Measurements from ENCODE around the gene MGARP. TPM values are rescaled to one million over a fixed set of nuclear protein-coding genes. Genes with fewer than 3 reads are reported as not detected.

The MGARP gene
- total RNA-seq, 1 donor from 2014 or later, result 0.53 TPM

DNA sequence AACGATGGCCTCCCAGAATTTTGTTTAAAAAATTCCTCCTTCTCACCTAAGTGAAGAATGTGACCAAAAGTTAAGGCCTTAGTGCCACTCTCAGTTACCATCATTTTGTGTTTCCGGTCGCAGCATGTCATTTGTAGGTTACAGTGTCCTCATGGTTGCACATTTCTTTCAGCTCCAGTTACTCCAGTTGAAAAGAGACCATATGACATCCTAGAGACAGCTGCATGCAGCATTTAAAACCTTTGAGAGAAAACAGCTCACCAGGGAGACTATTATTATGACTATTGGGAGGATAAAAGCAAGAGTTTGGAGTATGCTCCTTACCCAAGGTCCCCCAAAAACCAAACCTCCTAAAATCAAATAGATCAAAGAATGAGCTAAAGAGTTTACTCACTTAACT lies 45.8 kb downstream of the MGARP start:
- FAIRE-seq (no peak), DNase-seq (ENCODE audit: low read depth) (no peak)

DNA sequence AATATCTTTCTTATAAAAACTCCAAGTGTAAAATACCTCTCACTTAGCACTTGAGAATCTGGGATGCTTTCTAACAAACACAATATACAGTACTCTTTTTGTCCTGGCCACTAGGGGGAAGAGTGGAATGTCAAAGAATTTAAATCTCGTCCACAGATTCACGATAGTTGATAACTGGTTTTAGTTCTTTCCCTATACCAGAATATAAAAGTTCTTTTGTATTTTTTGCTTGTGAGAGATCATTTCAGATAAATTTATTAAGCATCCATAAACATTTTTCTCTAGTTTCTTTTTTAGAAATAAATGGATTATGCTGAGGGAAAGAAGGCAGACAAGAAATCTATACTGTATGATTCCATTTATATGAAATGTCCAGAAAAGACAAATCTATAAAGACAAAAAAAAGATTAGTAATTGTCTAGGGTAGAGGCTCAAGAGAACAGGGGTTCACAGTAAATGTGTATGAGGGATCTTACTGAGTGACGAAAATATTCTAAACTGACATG lies 50.4 kb downstream of the MGARP start:
- Histone ChIP-seq H3K27me3 (ENCODE audit: control insufficient read depth, insufficient read depth, low read length) (no peaks in the 10 kb centered on the region), H3K4me3 (ENCODE audit: low read depth, low read length) (no peak overlapping the region), H3K36me3 (ENCODE audit: control insufficient read depth, insufficient read depth, low read length) (no peaks in the 10 kb centered on the region)
- FAIRE-seq (no peak), DNase-seq (ENCODE audit: low read depth) (peak; percentile 56)
- TF ChIP-seq, protein P1, sequence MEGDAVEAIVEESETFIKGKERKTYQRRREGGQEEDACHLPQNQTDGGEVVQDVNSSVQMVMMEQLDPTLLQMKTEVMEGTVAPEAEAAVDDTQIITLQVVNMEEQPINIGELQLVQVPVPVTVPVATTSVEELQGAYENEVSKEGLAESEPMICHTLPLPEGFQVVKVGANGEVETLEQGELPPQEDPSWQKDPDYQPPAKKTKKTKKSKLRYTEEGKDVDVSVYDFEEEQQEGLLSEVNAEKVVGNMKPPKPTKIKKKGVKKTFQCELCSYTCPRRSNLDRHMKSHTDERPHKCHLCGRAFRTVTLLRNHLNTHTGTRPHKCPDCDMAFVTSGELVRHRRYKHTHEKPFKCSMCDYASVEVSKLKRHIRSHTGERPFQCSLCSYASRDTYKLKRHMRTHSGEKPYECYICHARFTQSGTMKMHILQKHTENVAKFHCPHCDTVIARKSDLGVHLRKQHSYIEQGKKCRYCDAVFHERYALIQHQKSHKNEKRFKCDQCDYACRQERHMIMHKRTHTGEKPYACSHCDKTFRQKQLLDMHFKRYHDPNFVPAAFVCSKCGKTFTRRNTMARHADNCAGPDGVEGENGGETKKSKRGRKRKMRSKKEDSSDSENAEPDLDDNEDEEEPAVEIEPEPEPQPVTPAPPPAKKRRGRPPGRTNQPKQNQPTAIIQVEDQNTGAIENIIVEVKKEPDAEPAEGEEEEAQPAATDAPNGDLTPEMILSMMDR (IDR thresholded peaks at IDR 0.05; ENCODE audit: insufficient read depth, low read length, severe bottlenecking), result peak; percentile 44

More for the DNA sequence above, 45.8 kb downstream of the MGARP start:
- TF ChIP-seq, protein P1 (IDR thresholded peaks at IDR 0.05; ENCODE audit: insufficient read depth, low read length, severe bottlenecking), result no peak
- Histone ChIP-seq H3K4me3 (ENCODE audit: low read depth, low read length) (no peak overlapping the region), H3K27me3 (ENCODE audit: control insufficient read depth, insufficient read depth, low read length) (no peaks in the 10 kb centered on the region), H3K36me3 (ENCODE audit: control insufficient read depth, insufficient read depth, low read length) (no peaks in the 10 kb centered on the region)

DNA sequence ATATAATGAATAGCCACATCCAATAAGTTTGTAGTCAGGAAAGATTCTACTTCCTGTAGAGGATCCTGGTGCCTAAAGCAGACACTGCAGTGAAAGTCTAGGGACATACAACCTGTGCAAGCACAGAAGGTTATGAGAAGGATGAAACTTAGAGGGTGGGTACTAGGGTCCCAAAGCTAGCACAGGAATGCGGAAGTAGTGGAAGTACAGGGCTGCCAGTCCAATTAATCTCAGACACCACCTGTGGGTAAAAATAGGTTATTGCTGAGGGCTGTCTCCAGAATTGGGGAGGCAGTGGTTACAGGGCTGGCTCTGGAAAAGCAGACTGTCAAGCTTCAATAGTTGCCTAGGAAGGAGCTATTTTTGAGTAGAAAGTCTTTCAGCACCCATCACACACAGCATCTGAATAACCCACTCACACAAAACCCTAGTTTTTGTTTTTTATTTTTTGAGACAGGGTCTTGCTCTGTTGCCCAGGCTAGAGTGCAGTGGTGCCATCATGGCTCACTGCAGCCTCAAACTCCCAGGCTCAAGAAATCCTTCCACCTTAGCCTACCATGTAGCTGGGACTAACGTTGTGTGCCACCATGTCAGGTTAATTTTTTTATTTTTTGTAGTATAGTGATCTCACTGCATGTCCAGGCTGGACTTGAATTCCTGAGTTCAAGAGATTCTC lies 52.2 kb downstream of the MGARP start:
- DNase-seq (ENCODE audit: low read depth) (no peak), FAIRE-seq (no peak)
- Histone ChIP-seq H3K4me3 (ENCODE audit: low read depth, low read length) (no peak overlapping the region), H3K36me3 (ENCODE audit: control insufficient read depth, insufficient read depth, low read length) (no peaks in the 10 kb centered on the region), H3K27me3 (ENCODE audit: control insufficient read depth, insufficient read depth, low read length) (no peaks in the 10 kb centered on the region)
- TF ChIP-seq, protein P1 (IDR thresholded peaks at IDR 0.05; ENCODE audit: insufficient read depth, low read length, severe bottlenecking), result peak; percentile 38

DNA sequence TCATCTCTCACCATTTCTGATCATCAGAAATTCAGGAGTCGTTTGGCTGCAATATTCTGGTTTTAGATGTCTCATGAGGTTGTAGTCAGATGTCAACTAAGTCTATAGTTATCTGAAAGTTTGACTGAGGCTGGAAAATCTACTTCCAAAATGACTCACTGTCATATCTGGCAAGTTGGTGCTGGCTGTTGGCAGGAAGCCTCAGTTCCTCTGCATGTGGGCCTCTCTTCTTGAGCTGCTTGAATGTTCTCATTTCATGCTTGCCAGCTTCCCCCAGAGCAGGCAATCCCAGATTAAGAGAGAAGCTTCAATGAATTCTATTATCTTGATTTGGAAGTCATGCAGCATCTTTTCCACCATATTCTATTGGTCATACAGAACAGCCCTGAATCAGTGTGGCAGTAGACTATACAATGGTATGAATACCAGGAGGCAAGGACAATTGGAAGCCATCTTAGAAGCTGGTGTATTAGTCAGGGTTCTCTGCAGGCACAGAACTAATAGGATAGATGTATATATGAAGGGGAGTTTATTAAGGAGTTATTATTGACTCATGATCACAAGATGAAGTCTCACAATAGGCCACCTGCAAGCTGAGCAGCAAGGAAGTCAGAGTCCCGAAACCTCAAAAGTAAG lies 56.2 kb downstream of the MGARP start:
- no peak overlapping the region for H3K4me3 ChIP-seq (ENCODE audit: low read depth, low read length)
- no peaks in the 10 kb centered on the region for H3K36me3 ChIP-seq (ENCODE audit: control insufficient read depth, insufficient read depth, low read length)
- DNase-seq (ENCODE audit: low read depth), result peak; percentile 92
- TF ChIP-seq, protein P1 (IDR thresholded peaks at IDR 0.05; ENCODE audit: insufficient read depth, low read length, severe bottlenecking), result no peak
- H3K27me3 ChIP-seq (ENCODE audit: control insufficient read depth, insufficient read depth, low read length), result no peaks in the 10 kb centered on the region
- FAIRE-seq, result no peak

DNA sequence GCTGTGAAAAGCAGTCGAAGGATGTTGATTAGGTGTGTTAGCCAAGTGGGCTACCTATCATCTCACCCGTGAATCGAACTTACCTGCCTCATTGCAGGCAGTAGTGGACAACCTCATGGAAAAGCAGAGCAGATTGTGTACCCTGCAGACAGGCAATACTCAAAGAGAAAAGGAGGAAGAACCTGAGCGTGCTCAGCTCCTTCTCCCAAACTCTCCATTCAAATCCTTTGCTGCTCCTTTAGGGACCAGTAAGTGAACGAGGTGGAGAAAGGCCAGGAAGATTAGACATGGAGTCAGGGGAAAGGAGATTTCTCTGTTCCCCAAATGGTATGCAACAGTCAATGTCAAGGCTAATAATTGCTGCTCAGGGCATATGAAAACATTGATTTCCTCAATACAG lies 57.8 kb downstream of the MGARP start:
- no peak for FAIRE-seq

More for the DNA sequence above, 57.8 kb downstream of the MGARP start:
- Histone ChIP-seq H3K4me3 (ENCODE audit: low read depth, low read length) (no peak overlapping the region), H3K27me3 (ENCODE audit: control insufficient read depth, insufficient read depth, low read length) (no peaks in the 10 kb centered on the region), H3K36me3 (ENCODE audit: control insufficient read depth, insufficient read depth, low read length) (no peaks in the 10 kb centered on the region)
- no peak for DNase-seq (ENCODE audit: low read depth)
- TF ChIP-seq, protein P1 (IDR thresholded peaks at IDR 0.05; ENCODE audit: insufficient read depth, low read length, severe bottlenecking), result no peak
